NCI-H1092 (cell line): ENCODE results near the gene GPSM3.
"Not testable (repeated sequence)": the region's sequence is repeated elsewhere in the genome, so short reads cannot be mapped to it uniquely, and the experiment has no call there.

Experiments
- DNase-seq: peaks from one replicate; lab custom pipeline; 2025; lab: John Stamatoyannopoulos, UW

GPSM3 gene

DNA sequence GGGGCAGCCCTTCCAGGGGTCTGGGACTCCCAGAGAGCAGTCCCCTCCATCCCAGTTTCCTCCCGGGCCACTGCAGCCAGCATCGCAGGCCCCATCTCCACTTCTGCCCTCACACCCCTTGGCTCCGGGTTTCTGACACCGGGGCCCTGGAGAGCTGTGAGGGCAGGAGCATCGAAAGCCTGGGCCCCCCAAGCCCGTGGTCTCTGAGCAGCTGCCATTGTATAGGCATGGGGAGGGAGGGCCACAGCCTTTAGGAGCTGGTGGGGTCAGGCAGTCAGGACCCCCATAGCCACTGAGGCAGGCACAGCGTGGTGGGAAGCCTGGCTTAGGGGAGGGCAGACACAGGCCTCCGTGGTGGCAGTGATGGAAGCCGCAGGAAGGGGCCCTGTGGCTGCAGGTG lies 9.7 kb upstream of the GPSM3 start:
- DNase-seq, result no peak

DNA sequence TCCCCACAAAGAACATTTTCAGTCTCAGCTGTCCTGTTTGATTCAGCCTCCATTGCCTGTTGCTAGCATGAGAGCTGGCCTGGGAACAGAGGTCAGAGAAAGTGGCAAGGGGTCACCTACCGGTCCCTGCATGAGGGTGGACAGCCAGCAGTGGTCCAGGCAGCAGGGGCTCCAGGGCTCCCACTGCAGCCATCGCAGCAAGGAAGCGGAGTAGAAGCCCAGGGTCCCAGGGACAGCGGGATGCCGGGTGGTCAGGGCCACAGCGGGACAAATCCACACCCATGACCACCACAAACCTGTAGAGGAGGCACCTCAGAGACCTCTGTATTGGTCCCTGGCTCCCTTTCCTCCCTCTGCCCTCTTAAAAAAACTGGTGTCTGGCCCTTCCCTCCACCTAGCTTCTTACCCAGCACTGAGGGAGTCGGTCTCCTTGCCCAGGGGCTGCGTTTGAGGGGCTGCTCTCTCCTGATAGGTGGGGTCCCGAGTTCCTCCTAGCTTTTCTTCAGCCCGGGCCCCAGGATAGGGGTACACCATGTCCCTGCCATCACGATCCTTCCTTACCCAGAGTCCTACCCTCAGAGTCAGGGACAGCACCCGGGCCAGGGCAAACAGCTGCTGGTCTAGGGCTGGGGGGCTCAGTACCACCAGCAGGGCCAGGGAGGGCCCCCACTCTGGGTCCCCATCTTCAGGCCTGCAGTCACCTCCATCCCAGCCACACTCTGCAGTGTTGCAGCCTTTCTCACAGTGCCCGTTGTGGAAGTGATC lies 8.4 kb upstream of the GPSM3 start:
- DNase-seq, result no peak

DNA sequence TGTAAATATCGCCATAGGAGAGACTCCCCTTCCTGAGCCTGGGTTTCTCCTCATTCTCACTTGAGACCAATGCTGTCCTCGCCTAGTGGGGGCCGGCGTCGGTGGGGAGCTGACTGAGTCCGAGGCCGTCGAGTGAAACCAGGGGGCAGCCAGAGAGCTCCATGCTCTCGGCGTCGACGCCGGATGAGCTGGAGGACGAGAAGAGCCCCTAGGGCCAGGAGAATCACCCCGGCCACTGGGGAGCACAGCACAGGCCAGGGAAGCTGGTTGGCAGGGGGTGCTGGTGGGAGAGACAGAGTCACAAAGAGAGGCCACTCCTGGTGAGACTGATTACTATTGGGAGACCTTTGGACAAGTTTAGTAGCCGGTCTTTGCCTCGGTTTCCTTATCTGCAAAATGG lies 6.4 kb upstream of the GPSM3 start:
- DNase-seq, result no peak

DNA sequence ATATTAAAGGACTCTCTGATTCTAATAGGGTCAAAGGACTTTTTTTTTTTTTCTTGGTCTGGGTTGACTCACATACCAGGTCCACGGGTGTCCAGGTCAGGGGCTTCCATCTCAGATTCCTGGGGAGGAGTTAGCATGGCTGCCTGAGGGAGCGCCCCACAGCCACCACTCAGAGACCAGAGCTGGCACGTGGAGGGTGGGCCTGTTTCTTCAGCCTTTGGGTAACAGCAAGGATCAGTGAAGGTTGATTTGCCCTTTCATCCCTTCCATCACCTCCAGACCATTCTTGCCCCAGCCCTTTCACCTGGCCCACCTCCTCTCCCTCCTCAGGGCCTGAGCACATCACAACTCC lies 5.9 kb upstream of the GPSM3 start:
- DNase-seq, result no peak

DNA sequence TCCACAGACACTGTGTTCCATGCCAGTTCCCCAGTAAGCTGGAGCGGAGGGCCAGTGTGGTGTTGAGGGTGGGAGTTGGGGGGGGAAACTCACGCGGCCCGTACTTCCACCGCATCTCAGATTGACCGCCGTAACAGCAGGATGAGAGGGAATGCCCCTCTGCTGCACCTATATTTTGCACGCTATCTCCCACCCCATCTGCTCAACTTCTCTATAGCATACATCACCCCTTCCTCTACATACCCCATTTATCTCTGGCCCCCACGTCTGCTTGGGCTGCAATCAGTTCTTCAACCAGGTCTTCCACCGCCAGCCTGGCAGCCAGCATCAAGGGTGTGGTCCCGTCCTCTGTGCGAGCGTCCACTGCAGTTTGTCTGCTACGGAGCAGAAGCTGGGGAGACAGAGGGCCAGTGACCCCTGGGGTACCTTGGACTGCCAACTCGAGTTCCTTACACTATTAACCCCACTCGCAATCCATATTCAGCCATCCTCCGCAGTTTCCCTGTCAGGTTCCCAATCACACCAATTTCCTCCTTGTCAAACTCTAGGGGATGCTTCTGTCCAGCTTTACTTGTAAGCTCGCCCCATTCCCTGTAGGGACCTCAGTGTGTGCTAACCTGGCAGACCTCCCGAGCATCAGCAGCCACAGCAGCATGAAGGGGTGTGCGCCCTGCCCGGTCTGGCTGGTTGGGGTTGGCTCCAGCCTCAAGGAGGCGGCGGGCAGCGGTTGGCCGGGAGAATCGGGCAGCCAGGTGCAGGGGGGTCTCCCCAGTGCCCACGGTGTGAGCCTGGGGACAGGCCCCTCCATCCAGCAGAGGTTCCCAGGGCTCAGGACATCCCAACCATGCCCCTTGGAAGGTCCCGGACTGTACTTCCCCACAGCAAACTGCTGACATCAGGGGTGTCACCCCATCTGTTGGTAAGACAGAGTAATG lies 4.5 kb upstream of the GPSM3 start:
- no peak for DNase-seq

DNA sequence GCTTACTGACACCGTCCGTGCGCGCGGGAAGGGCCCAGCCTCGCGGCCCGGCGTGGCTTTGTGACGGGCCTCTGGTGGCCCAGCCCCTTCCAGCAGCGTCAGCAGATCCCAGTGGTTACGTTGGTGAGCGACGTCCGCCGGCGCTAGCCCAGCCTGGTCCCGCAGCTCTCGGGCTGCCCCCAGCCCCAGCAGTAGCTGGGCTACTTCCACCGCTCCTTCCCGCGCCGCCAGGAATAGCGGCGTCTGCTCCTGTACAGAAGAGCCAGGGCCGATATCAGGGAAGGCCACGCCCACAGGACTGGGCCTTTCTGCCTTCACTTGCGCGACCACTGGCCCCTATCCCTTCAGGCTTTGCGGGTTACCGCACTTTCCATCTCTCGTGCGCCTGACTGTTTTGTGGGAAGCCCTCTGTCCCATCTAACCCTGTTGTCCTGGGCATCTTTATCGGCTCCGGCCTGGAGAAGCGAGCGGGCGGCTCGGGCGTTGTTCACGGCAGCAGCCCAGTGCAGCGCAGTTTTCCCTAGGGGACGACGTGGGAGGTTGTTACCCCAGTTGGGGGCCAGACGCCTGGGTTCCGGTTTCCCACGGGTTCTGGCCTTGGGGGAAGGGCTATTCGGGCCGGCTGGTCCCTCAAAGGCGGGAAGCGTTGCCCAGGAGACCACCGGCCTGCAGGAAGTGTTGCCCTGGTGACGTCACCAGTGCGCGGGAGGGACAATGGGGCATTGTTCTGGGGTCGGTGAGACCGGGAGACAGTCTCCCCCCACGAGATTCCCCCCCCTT lies 3.6 kb upstream of the GPSM3 start:
- DNase-seq, result peak; percentile 75

DNA sequence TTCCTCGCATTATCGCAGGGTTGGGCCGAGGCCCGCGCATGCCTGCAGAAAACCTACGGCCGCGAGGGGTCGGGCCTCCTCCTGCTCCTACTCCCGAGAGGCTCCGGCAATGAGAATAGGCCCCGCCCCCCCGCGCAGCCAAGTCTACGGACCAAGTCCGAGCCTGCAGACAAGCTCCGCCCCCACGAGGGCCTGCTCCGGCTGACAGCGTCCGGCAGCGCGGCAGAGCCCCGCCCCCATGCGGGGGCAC lies 3.1 kb upstream of the GPSM3 start:
- peak; percentile 96 for DNase-seq

DNA sequence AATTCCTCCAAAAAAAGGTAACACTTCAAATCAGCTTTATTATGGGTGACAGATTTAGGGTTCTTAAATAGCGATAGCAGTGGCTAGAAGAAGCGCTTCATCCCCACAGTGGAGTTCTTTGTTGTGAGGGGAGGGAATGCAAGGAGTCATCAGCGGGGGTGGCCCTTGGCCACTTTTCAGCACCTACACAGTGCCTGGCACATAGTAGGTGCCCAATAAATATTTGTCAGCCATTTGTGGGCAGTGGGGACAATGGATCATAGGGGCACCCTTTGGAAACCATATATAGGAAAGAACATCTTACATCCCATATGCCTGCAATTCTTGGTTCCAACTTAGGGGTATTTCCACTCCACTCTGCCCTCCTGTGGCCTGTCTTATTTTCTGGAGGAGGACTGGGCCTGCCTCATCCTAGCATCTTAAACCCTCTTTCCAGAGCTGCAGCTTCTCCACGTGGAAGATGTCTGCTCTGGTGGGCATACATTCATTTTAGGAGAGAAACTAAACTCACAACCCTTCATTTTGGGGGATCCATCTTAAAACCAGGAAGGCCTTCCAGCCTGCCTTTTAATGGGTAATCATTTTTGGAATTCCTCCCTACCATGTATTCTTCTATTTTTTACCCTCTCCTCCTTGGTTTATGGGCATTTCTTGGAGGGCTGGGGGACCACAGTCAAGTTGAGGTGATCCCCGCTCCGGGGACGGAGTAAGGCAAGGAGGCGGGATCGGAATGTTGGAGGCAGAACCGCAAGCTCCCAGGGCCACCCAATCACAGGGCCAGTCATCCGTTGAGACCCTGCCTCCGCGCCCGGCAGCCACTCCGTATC lies 2.6 kb upstream of the GPSM3 start:
- no peak for DNase-seq

DNA sequence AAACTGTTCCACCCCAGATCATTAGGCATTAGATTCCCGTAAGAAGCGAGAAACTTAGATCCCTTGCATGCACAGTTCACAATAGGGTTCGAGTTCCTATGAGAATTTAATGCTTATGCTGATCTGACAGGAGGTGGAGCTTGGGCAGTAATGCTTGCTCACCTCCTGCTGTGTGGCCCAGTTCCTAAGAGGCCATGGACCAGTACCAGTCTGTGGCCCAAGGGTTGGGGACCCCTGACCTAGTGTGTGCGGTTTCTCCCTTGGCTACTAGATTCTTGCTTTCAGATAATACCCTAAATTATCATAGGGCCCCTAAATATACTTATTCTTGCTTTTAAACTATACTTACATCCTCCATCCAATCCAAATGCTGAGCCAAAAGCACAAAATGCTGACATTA lies 1.9 kb upstream of the GPSM3 start:
- DNase-seq, result no peak

DNA sequence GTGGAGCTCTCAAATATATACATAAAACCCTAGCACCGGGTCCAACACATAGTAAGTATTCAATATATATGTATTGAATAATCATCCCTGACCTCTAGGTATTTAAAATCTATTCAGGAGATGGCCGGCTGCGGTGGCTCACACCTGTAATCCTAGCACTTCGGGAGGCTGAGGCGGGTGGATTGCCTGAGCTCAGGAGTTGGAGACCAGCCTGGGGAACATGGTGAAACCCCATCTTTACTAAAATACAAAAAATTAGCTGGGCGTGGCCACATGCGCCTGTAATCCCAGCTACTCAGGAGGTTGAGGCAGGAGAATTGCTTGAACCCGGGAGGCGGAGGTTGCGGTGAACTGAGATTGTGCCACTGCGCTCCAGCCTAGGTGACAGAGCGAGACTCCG lies 653 bp upstream of the GPSM3 start:
- not testable (repeated sequence) for DNase-seq

DNA sequence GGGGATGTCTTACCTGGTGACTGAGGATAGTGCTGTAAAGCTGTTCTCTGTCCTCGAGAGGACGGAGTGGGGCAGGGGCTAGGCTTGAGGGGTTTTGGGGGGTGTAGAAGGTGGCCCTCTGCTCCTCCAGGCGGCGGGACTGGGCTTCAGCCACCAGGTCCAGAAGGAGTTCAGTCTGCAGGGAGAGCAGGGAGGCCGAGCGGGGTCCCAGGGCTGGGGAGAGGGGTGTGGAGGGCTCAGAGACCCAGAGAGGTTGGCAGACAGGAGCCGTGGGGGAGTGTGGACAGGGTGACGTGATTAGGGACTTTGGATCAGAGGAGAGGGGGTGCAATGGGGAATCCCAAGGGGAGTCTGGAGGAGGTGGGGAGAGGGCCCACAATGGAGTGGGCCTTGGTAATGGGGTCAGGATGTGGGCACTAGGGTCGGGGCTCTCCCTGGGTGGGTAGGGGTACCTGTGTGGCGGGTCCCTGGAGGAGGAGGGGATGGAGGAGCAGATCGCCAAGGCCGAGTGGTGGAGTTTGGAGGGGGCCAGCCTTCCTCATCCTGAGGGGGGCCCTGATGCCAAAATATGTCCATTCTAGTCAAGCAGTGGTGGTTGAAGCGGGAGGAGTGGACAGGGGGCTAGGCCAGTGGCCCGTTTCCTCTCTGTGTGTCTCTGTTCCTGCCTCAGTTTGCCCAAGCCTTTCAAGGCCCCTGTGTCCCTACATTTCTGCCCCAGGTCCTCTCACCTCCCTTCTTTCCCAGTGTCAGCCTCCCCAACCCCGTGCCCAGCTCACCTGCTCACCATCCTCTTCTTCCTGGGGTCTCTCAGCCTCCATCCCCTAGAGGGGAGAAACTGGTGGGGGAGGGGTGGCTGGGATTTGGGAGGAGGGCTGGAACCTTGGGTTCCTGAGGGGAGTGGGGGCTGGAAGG lies 491 bp downstream of the GPSM3 start:
- DNase-seq, result no peak

DNA sequence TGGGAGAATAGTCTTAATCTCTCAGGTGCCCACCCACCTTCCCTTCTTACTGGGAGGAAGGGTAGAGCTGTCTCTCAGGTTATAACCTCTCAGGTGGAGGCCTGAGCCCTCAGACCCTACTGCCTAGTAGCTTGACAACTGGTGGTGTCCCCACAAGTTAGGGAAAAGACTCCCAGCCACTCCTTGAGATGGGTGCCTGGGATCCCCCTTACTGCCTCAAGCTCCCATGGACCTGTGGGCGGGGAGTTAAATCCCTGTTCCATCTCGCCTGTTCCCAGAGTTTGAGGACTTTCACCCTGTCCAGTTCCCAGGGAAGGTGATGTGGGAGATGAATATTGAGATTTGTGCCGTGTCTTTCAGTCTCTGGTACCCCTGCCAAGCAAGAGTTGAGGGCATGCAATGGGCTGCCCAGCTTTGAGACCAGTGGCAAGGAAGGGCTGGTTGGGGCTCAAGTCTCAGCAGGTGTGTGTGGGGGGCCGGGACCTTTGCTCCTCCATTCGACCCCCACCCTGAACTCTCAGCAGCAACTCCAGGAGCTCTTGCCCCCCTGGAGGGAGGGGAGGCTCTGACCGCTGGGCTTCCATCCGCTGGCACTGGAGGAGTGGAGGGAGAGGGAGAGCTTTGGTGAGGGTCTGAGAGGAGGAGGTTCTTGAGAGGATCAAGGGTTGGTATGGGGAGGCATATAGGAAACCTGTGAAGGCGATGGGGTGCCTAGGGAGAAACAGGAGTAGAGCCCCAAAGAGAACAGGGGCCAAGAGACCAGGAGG lies 1.3 kb downstream of the GPSM3 start:
- no peak for DNase-seq

DNA sequence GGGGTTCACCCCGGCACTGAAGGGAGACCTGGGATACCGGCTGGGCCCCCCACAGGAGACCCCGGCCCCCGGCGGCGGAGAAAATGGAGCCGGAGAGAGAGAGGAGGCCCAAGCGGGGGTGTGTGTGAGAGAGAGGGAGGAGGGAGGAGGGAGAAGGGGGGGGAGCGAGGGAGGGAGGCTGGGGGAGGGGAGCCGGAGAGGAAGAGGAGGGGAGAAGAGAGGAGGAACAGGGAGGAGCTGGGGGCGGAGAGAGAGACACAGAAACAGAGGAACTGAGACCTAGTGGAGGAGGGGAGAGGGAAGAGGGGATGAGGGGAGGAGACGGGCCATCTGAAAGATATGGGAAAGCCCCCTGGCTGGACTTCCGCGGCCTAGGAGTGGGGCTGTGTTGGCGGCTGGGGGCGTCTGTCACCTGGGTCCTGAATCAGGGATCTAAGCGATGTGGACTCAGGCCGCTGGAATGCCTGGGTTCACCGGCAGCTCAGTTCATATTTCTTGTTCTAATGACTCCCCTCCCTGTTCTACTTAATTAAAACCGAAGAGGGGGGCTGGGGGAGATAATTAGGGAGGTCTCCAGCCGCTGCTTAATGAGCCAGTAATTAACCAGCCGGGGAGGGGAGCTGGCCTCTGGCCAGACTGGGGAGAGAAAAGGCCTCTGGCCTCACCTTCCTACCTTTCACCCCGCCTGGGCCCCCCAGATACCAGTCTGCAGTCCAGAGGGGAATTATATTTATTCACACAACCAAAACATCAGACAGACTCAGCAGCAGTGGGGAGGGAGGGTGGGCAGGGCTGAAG lies 2.2 kb downstream of the GPSM3 start, which contains the start of gene PBX2:
Gene PBX2, minus strand, starts transcription at position 149 of the 798 bp plus-strand sequence. CDS start 287 bp downstream, outside the sequence.
- DNase-seq, result peak; percentile 52

DNA sequence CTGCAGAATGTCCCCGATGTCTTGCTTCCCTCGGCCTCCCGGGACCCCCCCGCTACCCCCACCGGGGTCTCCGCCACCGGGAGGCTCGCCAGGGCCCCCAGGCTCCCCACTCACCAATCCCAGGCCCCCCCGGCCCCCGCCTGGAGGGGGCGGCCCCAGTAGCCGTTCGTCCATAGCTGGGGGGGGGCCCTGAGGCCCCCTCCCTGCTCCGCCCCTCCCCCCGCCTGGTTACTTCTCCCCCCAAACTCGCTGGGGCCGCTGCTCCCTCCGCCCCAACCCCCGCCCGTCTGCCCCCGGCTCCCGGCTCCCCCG lies 2.7 kb downstream of the GPSM3 start:
- no peak for DNase-seq

DNA sequence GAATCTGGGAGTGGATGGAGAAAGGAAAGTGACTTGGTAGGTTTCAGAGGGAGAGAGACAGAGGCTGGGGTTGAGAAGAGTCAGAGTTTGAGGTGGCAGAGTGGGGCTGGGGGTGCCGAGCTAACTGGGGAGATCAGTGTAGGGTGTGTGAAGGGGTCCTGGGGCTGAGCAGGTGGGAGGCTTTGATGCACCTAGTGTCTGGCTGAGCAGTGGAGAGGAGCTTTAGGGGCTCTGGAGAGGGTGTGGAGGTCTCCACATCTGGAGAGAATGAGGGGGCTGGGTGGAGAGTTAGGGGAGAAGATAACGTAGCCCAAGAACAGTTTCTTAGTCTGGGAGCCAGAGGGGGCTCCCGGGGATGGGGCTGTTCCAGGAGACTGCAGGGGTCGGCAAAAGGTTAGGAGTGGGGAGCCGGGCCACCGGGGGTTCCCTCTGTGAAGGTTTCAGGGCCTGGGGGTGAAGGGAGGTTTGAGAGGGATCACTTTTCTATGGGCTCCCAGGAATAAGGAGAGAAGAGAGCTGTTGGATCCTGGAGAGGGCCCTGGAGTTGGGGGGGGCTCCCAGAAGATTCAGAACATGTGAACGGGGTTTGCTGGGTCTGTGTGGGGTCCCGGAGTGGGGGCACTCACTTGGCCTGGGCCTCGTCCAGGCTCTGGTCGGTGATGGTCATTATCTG lies 3.2 kb downstream of the GPSM3 start:
- DNase-seq, result no peak

DNA sequence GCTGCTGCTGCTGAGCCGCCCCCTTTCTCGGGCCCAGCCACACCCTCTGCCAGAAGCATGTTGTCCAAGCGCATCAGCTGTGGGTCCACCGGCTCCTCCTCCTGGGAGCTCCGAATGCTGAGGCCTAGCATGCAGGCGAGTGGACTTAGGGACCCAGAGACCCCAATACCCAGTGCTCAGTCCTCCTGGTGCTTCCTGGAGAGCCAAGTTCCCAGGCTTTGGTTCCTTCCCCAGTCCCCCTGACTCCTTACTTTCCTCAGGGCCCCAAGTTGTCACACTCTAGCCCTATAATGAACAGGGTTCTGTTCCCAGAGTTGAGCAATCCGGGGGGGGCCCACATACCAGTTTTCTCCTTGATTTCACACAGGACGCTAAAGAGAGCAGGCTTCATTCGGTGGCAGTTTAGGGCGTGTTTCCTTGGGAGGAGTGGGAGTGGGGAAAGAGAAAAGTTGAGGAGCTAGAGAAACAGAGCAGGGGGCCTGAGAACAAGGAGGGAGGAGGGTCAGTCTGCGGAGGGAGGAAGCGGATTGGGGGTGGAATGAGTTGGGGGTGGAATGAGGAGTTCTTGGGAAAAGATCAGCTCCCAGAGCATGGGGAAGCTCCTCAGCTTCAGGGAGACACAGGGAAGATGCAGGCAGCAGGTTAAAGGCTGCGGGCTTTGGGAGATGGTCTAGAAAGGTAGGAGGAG lies 3.9 kb downstream of the GPSM3 start:
- DNase-seq, result no peak

DNA sequence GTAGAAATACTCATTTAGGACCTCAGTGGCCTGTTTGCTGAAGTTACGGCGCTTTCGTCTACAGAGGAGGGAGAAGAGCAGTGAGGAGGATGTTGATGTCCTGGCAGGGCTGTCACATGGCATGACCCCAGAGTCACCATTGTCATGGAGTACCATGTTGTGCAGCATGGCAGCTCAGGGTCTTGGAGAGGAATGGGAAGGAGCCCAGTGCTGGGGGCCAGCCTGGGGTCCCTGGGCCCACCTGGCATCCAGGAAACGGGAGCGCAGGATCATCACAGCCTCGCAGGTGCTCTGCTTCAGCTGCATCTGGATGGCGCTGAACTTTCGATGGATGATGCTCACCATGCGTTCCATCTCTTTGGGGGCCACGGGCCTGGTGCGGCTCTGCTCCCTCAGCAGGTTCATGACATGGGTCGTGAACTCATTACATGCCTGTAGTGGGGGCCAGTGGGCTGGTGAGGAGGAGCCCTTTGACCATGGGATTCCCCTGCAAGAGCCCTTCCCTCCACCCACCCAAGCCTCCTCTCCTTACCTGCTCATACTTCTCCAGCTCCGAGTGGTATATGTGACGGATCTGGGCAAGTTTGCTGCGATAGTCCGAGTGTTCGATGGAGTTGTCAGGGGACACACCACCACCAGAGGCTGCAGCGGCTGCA lies 4.6 kb downstream of the GPSM3 start:
- not testable (repeated sequence) for DNase-seq
